ENCODE results near the gene TRUB2.

The TRUB2 gene

GRCh38 chr9:128262687-128263086 is 59.6 kb downstream of the TRUB2 start:
- DNase-seq: no peak

GRCh38 chr9:128260340-128260739 is 61.9 kb downstream of the TRUB2 start:
- DNase-seq: no peak

GRCh38 chr9:128259156-128259555 is 63.1 kb downstream of the TRUB2 start:
- no peak for DNase-seq

GRCh38 chr9:128258326-128258725 is 63.9 kb downstream of the TRUB2 start:
- no peak for DNase-seq

- no peak for DNase-seq
Observed at GRCh38 chr9:128257907-128258306, 64.3 kb downstream of the TRUB2 start.

- no peak for DNase-seq
Observed at GRCh38 chr9:128257086-128257825, 65.0 kb downstream of the TRUB2 start.
